Fibroblast of lung (primary cell): ENCODE measurements around the gene GPD1L. TPM values are rescaled to one million over a fixed set of nuclear protein-coding genes. Genes with fewer than 3 reads are reported as not detected.
A peak's percentile ranks its signal among the peaks of the same experiment; 100 is the strongest.
"Not testable (repeated sequence)": the region's sequence is repeated elsewhere in the genome, so short reads cannot be mapped to it uniquely, and the experiment has no call there.

Source experiments
- DNase-seq, 2 donors: peaks; one replicate each; pipeline versions ENCODE4 v3.0.0 to v3.0.0-alpha.2; 2010; ENCODE audit warnings: low read depth in 2 of 2
- H2AFZ ChIP-seq: 2 replicates; pipeline ENCODE4 v1.5.1; 2012; ENCODE audit warnings: low read length, control low read depth, inconsistent platforms
- H3K27ac ChIP-seq: 2 replicates; pipeline ENCODE4 v1.5.1; 2011; ENCODE audit warnings: low read length, control low read depth; ENCODE audit not compliant: insufficient read depth
- H3K27me3 ChIP-seq: 2 replicates; pipeline ENCODE4 v1.5.1; 2011; ENCODE audit warnings: mild to moderate bottlenecking, low read length; ENCODE audit not compliant: control insufficient read depth, insufficient read depth
- H3K36me3 ChIP-seq: 2 replicates; pipeline ENCODE4 v1.5.1; 2011; ENCODE audit warnings: low read length; ENCODE audit not compliant: control insufficient read depth, insufficient read depth
- H3K4me1 ChIP-seq: 2 replicates; pipeline ENCODE4 v1.5.1; 2011; ENCODE audit warnings: low read length; ENCODE audit not compliant: control insufficient read depth, insufficient read depth; ENCODE audit errors: extremely low read depth
- H3K4me2 ChIP-seq: 2 replicates; pipeline ENCODE4 v1.5.1; 2011; ENCODE audit warnings: low read length, control low read depth; ENCODE audit not compliant: insufficient read depth; ENCODE audit errors: extremely low read depth
- H3K4me3 ChIP-seq, 4 experiments: fragments of 200-600 bp in 1 of 4; sonication (generic) in 1 of 4; replicated peaks in 1 of 4; 2 replicates each; pipeline ENCODE4 v1.5.1; 2011 to 2016; ENCODE audit warnings: low read length in 4 of 4, low read depth in 3 of 4, mild to moderate bottlenecking in 3 of 4, control low read depth in 2 of 4, inconsistent platforms in 1 of 4, mixed read lengths in 1 of 4; ENCODE audit not compliant: insufficient read depth in 1 of 4; ENCODE audit errors: control extremely low read depth in 1 of 4
- H3K79me2 ChIP-seq: 2 replicates; pipeline ENCODE4 v1.5.1; 2012; ENCODE audit warnings: mild to moderate bottlenecking, low read length, inconsistent platforms; ENCODE audit not compliant: control insufficient read depth, insufficient read depth
- H3K9ac ChIP-seq: 2 replicates; pipeline ENCODE4 v1.5.1; 2011; ENCODE audit warnings: mild to moderate bottlenecking, low read length, control low read depth; ENCODE audit not compliant: insufficient read depth
- H3K9me3 ChIP-seq: 2 replicates; pipeline ENCODE4 v1.5.1; 2012; ENCODE audit warnings: low read depth, low read length; ENCODE audit not compliant: control insufficient read depth, insufficient read depth
- H4K20me1 ChIP-seq: 2 replicates; pipeline ENCODE4 v1.5.1; 2011; ENCODE audit warnings: low read length; ENCODE audit not compliant: control insufficient read depth, insufficient read depth; ENCODE audit errors: extremely low read depth
- EZH2 ChIP-seq: IDR thresholded peaks from 2 replicates; pipeline ENCODE4 v1.5.1; 2012; ENCODE audit warnings: low read length, control low read depth, mild to moderate bottlenecking; ENCODE audit errors: missing control alignments
- polyA plus RNA-seq, 2 donors: library from polyadenylated mRNA; depleted of rRNA in 1 of 2; stranded (reverse) in 1 of 2; unstranded in 1 of 2; fragments of >200 nt; gene quantifications; 2 replicates each; pipeline ENCODE4 v1.2.1, GENCODE V29; 2011 to 2012; ENCODE audit warnings: missing spikeins in 1 of 2
- total RNA-seq: library from RNA; depleted of rRNA; stranded (reverse); fragments of >200 nt; gene quantifications from 2 replicates; pipeline ENCODE4 v1.2.1, GENCODE V29; 2014
- TF ChIP-seq, protein P1 (sequence below), 2 donors: IDR thresholded peaks in 1 of 2; conservative IDR thresholded peaks in 1 of 2; 1 replicate in 1 of 2; 2 replicates in 1 of 2; pipeline ENCODE4 v1.5.1; 2011 to 2012; ENCODE audit warnings: low read length in 2 of 2, control low read depth in 1 of 2, inconsistent platforms in 1 of 2, low read depth in 1 of 2, mild to moderate bottlenecking in 1 of 2

GPD1L gene
- total and polyA plus RNA-seq, 2 donors (not counting 1 experiment from before 2014, with no cell fraction given): 5.8 to 15.0 TPM

DNA sequence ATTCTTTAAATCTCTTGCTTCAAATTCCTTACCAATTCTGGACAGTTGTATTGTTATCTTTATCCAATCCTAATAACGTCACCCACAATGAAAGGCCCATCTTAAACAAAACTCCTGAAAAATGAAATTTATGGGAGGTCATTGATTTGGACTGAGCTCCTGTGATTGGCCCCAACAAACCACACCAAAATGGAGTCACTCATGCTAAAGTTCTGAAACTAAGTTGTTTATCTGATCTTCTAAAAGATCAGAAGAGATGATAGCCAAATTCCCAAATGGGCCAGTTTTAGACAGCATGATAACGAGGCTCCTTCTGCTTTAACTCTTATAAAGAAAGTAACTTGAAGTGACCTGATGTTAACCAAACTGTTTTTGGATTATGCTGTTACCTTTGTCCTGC, 39.7 kb upstream of the GPD1L start:
- TF ChIP-seq, protein P1, sequence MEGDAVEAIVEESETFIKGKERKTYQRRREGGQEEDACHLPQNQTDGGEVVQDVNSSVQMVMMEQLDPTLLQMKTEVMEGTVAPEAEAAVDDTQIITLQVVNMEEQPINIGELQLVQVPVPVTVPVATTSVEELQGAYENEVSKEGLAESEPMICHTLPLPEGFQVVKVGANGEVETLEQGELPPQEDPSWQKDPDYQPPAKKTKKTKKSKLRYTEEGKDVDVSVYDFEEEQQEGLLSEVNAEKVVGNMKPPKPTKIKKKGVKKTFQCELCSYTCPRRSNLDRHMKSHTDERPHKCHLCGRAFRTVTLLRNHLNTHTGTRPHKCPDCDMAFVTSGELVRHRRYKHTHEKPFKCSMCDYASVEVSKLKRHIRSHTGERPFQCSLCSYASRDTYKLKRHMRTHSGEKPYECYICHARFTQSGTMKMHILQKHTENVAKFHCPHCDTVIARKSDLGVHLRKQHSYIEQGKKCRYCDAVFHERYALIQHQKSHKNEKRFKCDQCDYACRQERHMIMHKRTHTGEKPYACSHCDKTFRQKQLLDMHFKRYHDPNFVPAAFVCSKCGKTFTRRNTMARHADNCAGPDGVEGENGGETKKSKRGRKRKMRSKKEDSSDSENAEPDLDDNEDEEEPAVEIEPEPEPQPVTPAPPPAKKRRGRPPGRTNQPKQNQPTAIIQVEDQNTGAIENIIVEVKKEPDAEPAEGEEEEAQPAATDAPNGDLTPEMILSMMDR (conservative IDR thresholded peaks at IDR 0.05 in 1 of 2, IDR thresholded peaks at IDR 0.05 in 1 of 2; ENCODE audit: low read depth in 1 of 2, low read length in 2 of 2): no peak
- no peak for TF ChIP-seq EZH2
- H3K4me1 ChIP-seq: no peaks in the 10 kb centered on the region
- H3K36me3 ChIP-seq: no peaks in the 10 kb centered on the region
- no peaks in the 10 kb centered on the region for H4K20me1 ChIP-seq
- no peak overlapping the region for H2AFZ ChIP-seq
- no peak for DNase-seq
- H3K9ac ChIP-seq: no peak overlapping the region
- no peak overlapping the region for H3K27ac ChIP-seq
- no peak overlapping the region for H3K4me3 ChIP-seq
- no peak overlapping the region for H3K4me2 ChIP-seq
- no peaks in the 10 kb centered on the region for H3K27me3 ChIP-seq
- no peaks in the 10 kb centered on the region for H3K9me3 ChIP-seq
- no peaks in the 10 kb centered on the region for H3K79me2 ChIP-seq

DNA sequence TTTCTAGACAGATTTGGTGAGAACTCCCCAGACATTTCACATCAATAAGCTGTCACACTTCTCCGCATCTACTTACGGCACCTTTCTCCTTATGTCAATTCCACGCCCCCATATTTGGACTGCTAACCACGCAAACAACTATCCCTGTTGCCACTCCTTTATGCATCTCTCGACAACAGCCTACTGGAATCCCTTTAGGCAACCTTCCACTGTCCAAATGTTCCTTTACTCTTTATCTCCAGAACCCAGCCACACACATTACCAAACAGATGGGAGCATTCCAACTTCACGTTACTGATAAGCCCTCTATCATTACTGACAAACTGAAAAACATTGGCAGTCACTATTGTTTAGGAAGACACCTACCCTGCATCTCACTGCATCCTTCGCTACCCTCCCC, 32.2 kb upstream of the GPD1L start:
- H3K4me2 ChIP-seq, H2AFZ ChIP-seq, H3K79me2 ChIP-seq, H3K4me1 ChIP-seq, DNase-seq, H3K9ac ChIP-seq, H3K27ac ChIP-seq, H3K27me3 ChIP-seq, H3K36me3 ChIP-seq, H4K20me1 ChIP-seq, H3K4me3 ChIP-seq, H3K9me3 ChIP-seq: not testable (repeated sequence)

DNA sequence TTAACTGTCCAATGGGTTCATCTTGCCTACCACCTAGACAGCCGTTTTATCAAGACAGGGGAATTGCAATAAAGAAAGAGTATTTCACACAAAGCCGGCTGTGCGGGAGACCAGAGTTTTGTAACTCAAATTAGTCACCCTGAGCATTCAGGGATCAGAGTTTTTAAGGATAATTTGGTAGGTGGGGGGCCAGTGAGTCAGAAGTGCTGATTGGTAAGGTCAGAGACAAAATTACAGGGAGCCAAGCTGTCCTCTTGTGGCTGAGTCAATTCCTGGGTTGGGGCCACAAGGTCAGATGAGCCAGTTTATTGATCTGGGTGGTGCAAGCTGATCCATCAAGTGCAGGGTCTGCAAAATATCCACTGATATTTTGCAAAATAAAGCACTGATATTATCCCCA, 29.9 kb upstream of the GPD1L start:
- Histone ChIP-seq H4K20me1 (no peaks in the 10 kb centered on the region), H2AFZ (no peak overlapping the region), H3K4me2 (no peak overlapping the region), H3K9ac (no peak overlapping the region), H3K9me3 (no peaks in the 10 kb centered on the region), H3K79me2 (no peaks in the 10 kb centered on the region), H3K27ac (no peak overlapping the region), H3K27me3 (no peaks in the 10 kb centered on the region), H3K36me3 (no peaks in the 10 kb centered on the region), H3K4me1 (no peaks in the 10 kb centered on the region), H3K4me3 (no peak overlapping the region)
- peak; percentile 62 to 71 for DNase-seq
- TF ChIP-seq, protein P1 (conservative IDR thresholded peaks at IDR 0.05 in 1 of 2, IDR thresholded peaks at IDR 0.05 in 1 of 2; ENCODE audit: low read depth in 1 of 2, low read length in 2 of 2): no peak
- TF ChIP-seq EZH2: no peak
